Astrocyte (in vitro differentiated cells and primary cell): ENCODE measurements around the gene HSF2.

Experiments used
- CTCF ChIP-seq: IDR thresholded peaks from 2 replicates; pipeline ENCODE4 v1.5.1; 2011; ENCODE audit warnings: low read depth, mild to moderate bottlenecking, inconsistent platforms, low read length, moderate library complexity; ENCODE audit not compliant: insufficient read depth
- EZH2 ChIP-seq: IDR thresholded peaks from 2 replicates; pipeline ENCODE4 v1.6.1; 2012; ENCODE audit warnings: mild to moderate bottlenecking, low read length, inconsistent platforms; ENCODE audit not compliant: insufficient read depth

GRCh38 chr6:122406187-122406586 lies 6.7 kb downstream of the HSF2 start:
- TF ChIP-seq CTCF = no peak
- no peak for TF ChIP-seq EZH2
